SK-N-SH (cell line): ENCODE data around the gene SLC22A7.

ENCODE experiments used
- CHD2 ChIP-seq: fragments of 150-350 bp; IDR thresholded peaks from 2 replicates; pipeline ENCODE4 v1.6.1; 2018; ENCODE audit warnings: low read length; ENCODE audit not compliant: partially characterized antibody
- CTCF ChIP-seq: fragments of 200-600 bp; sonication (generic); IDR thresholded peaks from 2 replicates; pipeline ENCODE4 v1.6.1; 2017; ENCODE audit warnings: antibody characterized with exemption, mild to moderate bottlenecking, moderate library complexity
- EZH2phosphoT487 ChIP-seq: fragments of 200-600 bp; sonication (generic); IDR thresholded peaks from 2 replicates; pipeline ENCODE4 v1.6.1; 2017; ENCODE audit warnings: low read depth, mixed run types, mild to moderate bottlenecking, antibody characterized with exemption, moderate library complexity, borderline replicate concordance
- GABPA ChIP-seq: IDR thresholded peaks from 2 replicates; pipeline ENCODE4 v1.4.0; 2012; ENCODE audit warnings: low read depth, mild to moderate bottlenecking
- MAX ChIP-seq: IDR thresholded peaks from 2 replicates; pipeline ENCODE4 v1.4.0; 2012; ENCODE audit warnings: low read depth
- MEF2A ChIP-seq: IDR thresholded peaks from 2 replicates; pipeline ENCODE4 v1.4.0; 2012; ENCODE audit warnings: low read depth, borderline replicate concordance
- POLR2AphosphoS5 ChIP-seq: IDR thresholded peaks from 2 replicates; pipeline ENCODE4 v1.6.1; 2012; ENCODE audit warnings: low read depth, low read length
- RFX5 ChIP-seq: IDR thresholded peaks from 2 replicates; pipeline ENCODE4 v1.6.1; 2012; ENCODE audit warnings: mild to moderate bottlenecking, improper control_type of control experiment, low read length
- SMC3 ChIP-seq: IDR thresholded peaks from 2 replicates; pipeline ENCODE4 v1.6.1; 2012; ENCODE audit warnings: low read depth, low read length, improper control_type of control experiment
- TEAD4 ChIP-seq: IDR thresholded peaks from 2 replicates; pipeline ENCODE4 v1.4.0; 2012; ENCODE audit warnings: mild to moderate bottlenecking, borderline replicate concordance; ENCODE audit not compliant: insufficient read depth
- USF1 ChIP-seq: IDR thresholded peaks from 2 replicates; pipeline ENCODE4 v1.4.0; 2012; ENCODE audit warnings: low read depth, borderline replicate concordance
- USF2 ChIP-seq: fragments of 150-350 bp; IDR thresholded peaks from 2 replicates; pipeline ENCODE4 v1.6.1; 2017; ENCODE audit warnings: antibody characterized with exemption, low read length, low read depth, borderline replicate concordance

- TF ChIP-seq USF2 (no peak), POLR2AphosphoS5 (no peak), USF1 (no peak), SMC3 (no peak), MEF2A (no peak), CTCF (no peak), EZH2phosphoT487 (no peak), RFX5 (no peak), GABPA (no peak), TEAD4 (no peak), CHD2 (no peak), MAX (no peak)
Observed at GRCh38 chr6:43307451-43308100, 9.5 kb downstream of the SLC22A7 start.
